ENCODE data around the gene PGAM4.

- TF ChIP-seq CTCF (IDR thresholded peaks at IDR 0.05): no peak
- TF ChIP-seq POLR2A (IDR thresholded peaks at IDR 0.05): no peak
Measured at GRCh38 chrX:77937291-77937690, 32.1 kb downstream of the PGAM4 start.

All from thyroid gland (tissue), 4 donors.